ENCODE measurements around the gene CAMTA1. TPM values are rescaled to one million over a fixed set of nuclear protein-coding genes. Genes with fewer than 3 reads are reported as not detected.

CAMTA1 gene
- total RNA-seq, 2 experiments from 2014 or later, result 43.9 to 73.3 TPM

DNA sequence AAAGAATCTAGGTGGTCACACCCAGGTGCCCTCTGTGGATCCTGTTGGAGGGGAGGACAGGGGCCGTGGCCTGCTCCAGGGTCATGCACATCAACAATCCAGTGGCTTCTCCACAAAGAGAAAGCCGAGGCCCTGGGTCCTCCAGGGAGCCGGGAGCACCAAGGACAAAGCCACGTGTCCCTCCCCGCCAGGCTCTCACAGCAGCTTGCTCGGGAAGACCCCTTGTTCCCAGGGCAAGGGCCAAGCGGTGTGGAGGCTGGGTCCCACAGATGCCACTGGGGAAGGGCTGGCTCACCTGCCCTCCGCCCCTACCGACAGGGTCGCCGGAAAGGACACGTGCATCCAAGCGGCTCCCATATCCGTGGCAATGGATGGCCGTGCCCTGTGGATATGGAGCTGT is 793.0 kb downstream of the CAMTA1 start:
- no peaks in the 10 kb centered on the region for H4K20me1 ChIP-seq (ENCODE audit: insufficient read depth, low read length)
- H3K27ac ChIP-seq (ENCODE audit: low read depth, low read length, poor library complexity, severe bottlenecking), result no peak overlapping the region
- no peaks in the 10 kb centered on the region for H3K79me2 ChIP-seq (ENCODE audit: insufficient read depth, low read depth, low read length)
- POLR2A ChIA-PET, result no interaction called here
- intact Hi-C loops (cut with micrococcal nuclease; ENCODE audit: unreplicated experiment), result no loop called here
- BruUV-seq (replicated peaks), result no TSS peak
- H3K4me1 ChIP-seq (ENCODE audit: insufficient read depth, low read length, poor library complexity, severe bottlenecking), result no peaks in the 10 kb centered on the region
- H3K4me3 ChIP-seq (ENCODE audit: low read depth, low read length, poor library complexity, severe bottlenecking), result no peak overlapping the region
- H3K9me2 ChIP-seq (ENCODE audit: insufficient read depth, low read length), result no peaks in the 10 kb centered on the region
- H3K4me2 ChIP-seq (ENCODE audit: low read length), result no peak overlapping the region
- H2AFZ ChIP-seq (ENCODE audit: low read length), result no peak overlapping the region
- CTCF ChIA-PET (ENCODE audit: unreplicated experiment), result no interaction called here
- H3K9me3 ChIP-seq (ENCODE audit: low read length), result no peaks in the 10 kb centered on the region
- TF ChIP-seq, protein P1, sequence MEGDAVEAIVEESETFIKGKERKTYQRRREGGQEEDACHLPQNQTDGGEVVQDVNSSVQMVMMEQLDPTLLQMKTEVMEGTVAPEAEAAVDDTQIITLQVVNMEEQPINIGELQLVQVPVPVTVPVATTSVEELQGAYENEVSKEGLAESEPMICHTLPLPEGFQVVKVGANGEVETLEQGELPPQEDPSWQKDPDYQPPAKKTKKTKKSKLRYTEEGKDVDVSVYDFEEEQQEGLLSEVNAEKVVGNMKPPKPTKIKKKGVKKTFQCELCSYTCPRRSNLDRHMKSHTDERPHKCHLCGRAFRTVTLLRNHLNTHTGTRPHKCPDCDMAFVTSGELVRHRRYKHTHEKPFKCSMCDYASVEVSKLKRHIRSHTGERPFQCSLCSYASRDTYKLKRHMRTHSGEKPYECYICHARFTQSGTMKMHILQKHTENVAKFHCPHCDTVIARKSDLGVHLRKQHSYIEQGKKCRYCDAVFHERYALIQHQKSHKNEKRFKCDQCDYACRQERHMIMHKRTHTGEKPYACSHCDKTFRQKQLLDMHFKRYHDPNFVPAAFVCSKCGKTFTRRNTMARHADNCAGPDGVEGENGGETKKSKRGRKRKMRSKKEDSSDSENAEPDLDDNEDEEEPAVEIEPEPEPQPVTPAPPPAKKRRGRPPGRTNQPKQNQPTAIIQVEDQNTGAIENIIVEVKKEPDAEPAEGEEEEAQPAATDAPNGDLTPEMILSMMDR (conservative IDR thresholded peaks at IDR 0.05; ENCODE audit: low read length), result no peak
- no peak for TF ChIP-seq EZH2phosphoT487 (IDR thresholded peaks at IDR 0.05; ENCODE audit: borderline replicate concordance, low read depth, low read length)
- no peaks in the 10 kb centered on the region for H3K36me3 ChIP-seq (ENCODE audit: insufficient read depth, low read length)
- no peak for DNase-seq (ENCODE audit: low spot score)

DNA sequence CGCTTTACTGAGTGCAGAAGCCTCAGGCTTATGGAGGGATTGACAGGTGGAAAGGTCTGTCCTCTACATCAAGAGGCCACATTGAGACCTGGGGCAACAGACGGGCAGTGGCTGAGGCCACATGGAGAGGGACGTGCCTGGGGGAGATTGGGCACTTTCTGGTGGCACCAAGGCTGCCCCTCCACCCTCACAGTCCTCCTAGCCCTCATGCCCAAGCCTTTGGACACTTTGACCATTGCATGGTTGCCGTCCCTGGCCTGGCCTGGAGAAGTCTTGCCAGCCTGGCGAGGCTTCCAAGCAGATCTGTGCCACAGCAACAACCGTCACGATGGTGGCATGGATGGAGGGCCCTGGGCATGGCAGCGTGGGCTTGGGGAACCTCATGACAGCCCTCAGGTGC is 793.8 kb downstream of the CAMTA1 start:
- no peaks in the 10 kb centered on the region for H3K79me2 ChIP-seq (ENCODE audit: insufficient read depth, low read depth, low read length)
- intact Hi-C loops (cut with micrococcal nuclease; ENCODE audit: unreplicated experiment), result no loop called here
- ChIA-PET CTCF (ENCODE audit: unreplicated experiment) (no interaction called here), POLR2A (no interaction called here)
- H3K27ac ChIP-seq (ENCODE audit: low read depth, low read length, poor library complexity, severe bottlenecking), result no peak overlapping the region
- H3K4me1 ChIP-seq (ENCODE audit: insufficient read depth, low read length, poor library complexity, severe bottlenecking), result no peaks in the 10 kb centered on the region
- TF ChIP-seq EZH2phosphoT487 (IDR thresholded peaks at IDR 0.05; ENCODE audit: borderline replicate concordance, low read depth, low read length), result no peak
- TF ChIP-seq, protein P1 (conservative IDR thresholded peaks at IDR 0.05; ENCODE audit: low read length), result no peak
- no peaks in the 10 kb centered on the region for H3K9me3 ChIP-seq (ENCODE audit: low read length)
- H4K20me1 ChIP-seq (ENCODE audit: insufficient read depth, low read length), result no peaks in the 10 kb centered on the region
- H3K4me3 ChIP-seq (ENCODE audit: low read depth, low read length, poor library complexity, severe bottlenecking), result no peak overlapping the region
- BruUV-seq (replicated peaks), result no TSS peak
- H2AFZ ChIP-seq (ENCODE audit: low read length), result no peak overlapping the region
- H3K4me2 ChIP-seq (ENCODE audit: low read length), result no peak overlapping the region
- no peaks in the 10 kb centered on the region for H3K9me2 ChIP-seq (ENCODE audit: insufficient read depth, low read length)
- no peak for DNase-seq (ENCODE audit: low spot score)
- no peaks in the 10 kb centered on the region for H3K36me3 ChIP-seq (ENCODE audit: insufficient read depth, low read length)

DNA sequence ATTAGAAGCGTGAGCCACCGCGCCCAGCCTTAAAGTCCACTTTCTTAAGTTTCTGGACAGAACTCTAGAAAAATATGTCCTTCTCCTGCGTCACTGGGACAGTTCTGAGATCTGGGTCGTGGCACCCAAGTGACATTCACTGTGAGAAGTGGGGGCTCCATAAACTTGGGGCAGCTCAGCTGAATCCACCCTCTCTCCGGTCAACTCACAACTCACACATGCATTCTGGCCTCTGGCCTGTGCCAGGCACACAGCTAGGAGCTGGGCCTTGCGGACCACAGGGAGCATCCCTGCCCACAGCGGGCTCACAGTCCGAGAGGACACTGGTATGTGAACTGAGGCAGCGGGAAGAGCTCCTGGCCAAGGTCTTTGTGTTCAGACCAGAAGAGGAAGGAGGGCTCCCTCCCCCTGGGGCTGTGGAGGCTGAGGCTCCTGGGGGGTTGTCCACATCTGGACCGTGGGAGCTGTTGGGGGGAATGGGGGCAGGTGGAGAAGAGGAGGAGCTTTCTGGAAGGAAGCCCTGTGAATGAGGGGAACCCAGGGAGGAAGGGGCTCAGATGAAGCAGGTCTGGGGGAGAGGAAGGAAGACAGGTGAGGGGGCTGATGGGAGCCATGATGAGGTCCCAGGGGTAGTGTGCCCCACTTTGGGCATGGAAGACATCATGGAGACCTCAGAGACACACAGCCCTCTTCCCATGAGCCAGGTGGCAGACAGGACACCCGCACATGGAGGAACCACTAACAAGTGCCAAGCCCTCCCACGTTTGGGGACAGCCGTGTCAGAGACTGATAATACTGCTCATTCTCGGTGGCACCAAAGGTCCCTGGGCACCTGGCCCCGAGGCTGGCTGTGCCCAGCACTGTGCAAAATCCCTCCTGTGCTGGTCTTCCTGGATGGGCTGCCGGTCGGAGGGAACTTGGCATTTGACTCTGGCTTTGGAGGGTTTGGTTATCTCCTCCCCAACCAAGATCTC is 794.9 kb downstream of the CAMTA1 start:
- intact Hi-C loops (cut with micrococcal nuclease; ENCODE audit: unreplicated experiment), result no loop called here
- POLR2A ChIA-PET, result no interaction called here
- Histone ChIP-seq H3K9me2 (ENCODE audit: insufficient read depth, low read length) (no peaks in the 10 kb centered on the region), H3K4me3 (ENCODE audit: low read depth, low read length, poor library complexity, severe bottlenecking) (no peak overlapping the region), H2AFZ (ENCODE audit: low read length) (no peak overlapping the region), H4K20me1 (ENCODE audit: insufficient read depth, low read length) (no peaks in the 10 kb centered on the region), H3K4me2 (ENCODE audit: low read length) (no peak overlapping the region), H3K79me2 (ENCODE audit: insufficient read depth, low read depth, low read length) (no peaks in the 10 kb centered on the region), H3K36me3 (ENCODE audit: insufficient read depth, low read length) (no peaks in the 10 kb centered on the region), H3K27ac (ENCODE audit: low read depth, low read length, poor library complexity, severe bottlenecking) (no peak overlapping the region), H3K9me3 (ENCODE audit: low read length) (no peaks in the 10 kb centered on the region), H3K4me1 (ENCODE audit: insufficient read depth, low read length, poor library complexity, severe bottlenecking) (no peaks in the 10 kb centered on the region)
- TF ChIP-seq, protein P1 (conservative IDR thresholded peaks at IDR 0.05; ENCODE audit: low read length), result no peak
- TF ChIP-seq EZH2phosphoT487 (IDR thresholded peaks at IDR 0.05; ENCODE audit: borderline replicate concordance, low read depth, low read length), result no peak
- CTCF ChIA-PET (ENCODE audit: unreplicated experiment), result no interaction called here
- BruUV-seq (replicated peaks), result no TSS peak
- no peak for DNase-seq (ENCODE audit: low spot score)
